DOHH2 (cell line): ENCODE measurements around the gene SPACA7.
A peak's percentile ranks its signal among the peaks of the same experiment; 100 is the strongest.

ENCODE experiments used
- H3F3A ChIP-seq: fragments of 200-600 bp; sonication (generic), shearing (Covaris generic); 2 replicates; pipeline ENCODE4 v1.6.0; 2016; ENCODE audit warnings: antibody characterized with exemption, mild to moderate bottlenecking; ENCODE audit not compliant: control insufficient read depth, insufficient read depth
- H3K27ac ChIP-seq: fragments of 200-600 bp; sonication (generic); 2 replicates; pipeline ENCODE4 v1.5.1; 2014; ENCODE audit warnings: low read depth, mild to moderate bottlenecking, low read length, moderate library complexity
- H3K27me3 ChIP-seq: fragments of 200-600 bp; sonication (generic); 2 replicates; pipeline ENCODE4 v1.6.1; 2014; ENCODE audit warnings: mild to moderate bottlenecking, low read length, mixed read lengths; ENCODE audit not compliant: control insufficient read depth
- H3K36me3 ChIP-seq: fragments of 200-600 bp; sonication (generic); 2 replicates; pipeline ENCODE4 v1.6.1; 2014; ENCODE audit warnings: mild to moderate bottlenecking, low read length, moderate library complexity, mixed read lengths; ENCODE audit not compliant: control insufficient read depth
- H3K4me1 ChIP-seq: fragments of 200-600 bp; sonication (generic); 2 replicates; pipeline ENCODE4 v1.6.1; 2014; ENCODE audit warnings: mild to moderate bottlenecking, low read length, mixed read lengths; ENCODE audit not compliant: control insufficient read depth
- H3K4me2 ChIP-seq: fragments of 200-600 bp; sonication (generic); 2 replicates; pipeline ENCODE4 v1.6.0; 2014; ENCODE audit warnings: mild to moderate bottlenecking, low read length, moderate library complexity
- H3K4me3 ChIP-seq: fragments of 200-600 bp; sonication (generic); 2 replicates; pipeline ENCODE4 v1.5.1; 2014; ENCODE audit warnings: mild to moderate bottlenecking, low read length, mixed read lengths
- H3K79me2 ChIP-seq: fragments of 200-600 bp; sonication (generic); 2 replicates; pipeline ENCODE4 v1.6.1; 2014; ENCODE audit warnings: mild to moderate bottlenecking, low read length, mixed read lengths; ENCODE audit not compliant: control insufficient read depth
- H3K9me2 ChIP-seq: fragments of 200-600 bp; sonication (generic); replicated peaks from 2 replicates; pipeline ENCODE4 v1.6.1; 2014; ENCODE audit warnings: mild to moderate bottlenecking, low read length, mixed read lengths; ENCODE audit not compliant: control insufficient read depth
- H3K9me3 ChIP-seq: fragments of 200-600 bp; sonication (generic); 2 replicates; pipeline ENCODE4 v1.6.1; 2014; ENCODE audit warnings: antibody characterized with exemption, low read length, mixed read lengths; ENCODE audit not compliant: control insufficient read depth, insufficient read depth
- H4K20me1 ChIP-seq: fragments of 200-600 bp; sonication (generic); 2 replicates; pipeline ENCODE4 v1.6.0; 2014; ENCODE audit warnings: low read depth, mild to moderate bottlenecking, antibody characterized with exemption, low read length, moderate library complexity; ENCODE audit not compliant: control insufficient read depth, insufficient read depth
- CTCF ChIP-seq: fragments of 200-600 bp; sonication (generic); IDR thresholded peaks from one replicate; pipeline ENCODE4 v1.5.1; 2014; ENCODE audit warnings: antibody characterized with exemption, mild to moderate bottlenecking, low read depth, low read length; ENCODE audit not compliant: poor library complexity, severe bottlenecking
- EZH2phosphoT487 ChIP-seq: fragments of 200-600 bp; sonication (generic); IDR thresholded peaks from 2 replicates; pipeline ENCODE4 v1.6.1; 2017; ENCODE audit warnings: borderline replicate concordance, mild to moderate bottlenecking, antibody characterized with exemption, low read length, moderate library complexity, mixed read lengths

SPACA7 gene

GRCh38 chr13:112443995-112444311 is 67.8 kb downstream of the SPACA7 start:
- H3K4me2 ChIP-seq = no peak overlapping the region
- H4K20me1 ChIP-seq = no peaks in the 10 kb centered on the region
- H3K4me3 ChIP-seq = no peak overlapping the region
- no peak overlapping the region for H3K27ac ChIP-seq
- no peaks in the 10 kb centered on the region for H3K9me3 ChIP-seq
- H3K9me2 ChIP-seq = no peaks in the 10 kb centered on the region
- H3K36me3 ChIP-seq = no peaks in the 10 kb centered on the region
- H3F3A ChIP-seq = no peaks in the 10 kb centered on the region
- no peaks in the 10 kb centered on the region for H3K27me3 ChIP-seq
- H3K79me2 ChIP-seq = no peaks in the 10 kb centered on the region
- peak; percentile 77 for TF ChIP-seq CTCF
- no peak for TF ChIP-seq EZH2phosphoT487
- no peaks in the 10 kb centered on the region for H3K4me1 ChIP-seq

GRCh38 chr13:112444416-112445399 is 68.6 kb downstream of the SPACA7 start:
- H3K9me2 ChIP-seq = no peaks in the 10 kb centered on the region
- H3K4me2 ChIP-seq = no peak overlapping the region
- H3K36me3 ChIP-seq = no peaks in the 10 kb centered on the region
- no peaks in the 10 kb centered on the region for H4K20me1 ChIP-seq
- no peaks in the 10 kb centered on the region for H3K9me3 ChIP-seq
- no peaks in the 10 kb centered on the region for H3F3A ChIP-seq
- H3K27ac ChIP-seq = no peak overlapping the region
- H3K4me3 ChIP-seq = no peak overlapping the region
- no peaks in the 10 kb centered on the region for H3K27me3 ChIP-seq
- H3K4me1 ChIP-seq = no peaks in the 10 kb centered on the region
- TF ChIP-seq CTCF (no peak), EZH2phosphoT487 (no peak)
- H3K79me2 ChIP-seq = no peaks in the 10 kb centered on the region

GRCh38 chr13:112445411-112446271 is 69.5 kb downstream of the SPACA7 start:
- no peaks in the 10 kb centered on the region for H4K20me1 ChIP-seq
- no peaks in the 10 kb centered on the region for H3K9me2 ChIP-seq
- no peaks in the 10 kb centered on the region for H3K4me1 ChIP-seq
- TF ChIP-seq EZH2phosphoT487 (no peak), CTCF (no peak)
- H3K4me3 ChIP-seq = no peak overlapping the region
- no peaks in the 10 kb centered on the region for H3K79me2 ChIP-seq
- H3K27me3 ChIP-seq = no peaks in the 10 kb centered on the region
- no peak overlapping the region for H3K4me2 ChIP-seq
- H3F3A ChIP-seq = no peaks in the 10 kb centered on the region
- H3K27ac ChIP-seq = no peak overlapping the region
- H3K9me3 ChIP-seq = no peaks in the 10 kb centered on the region
- H3K36me3 ChIP-seq = no peaks in the 10 kb centered on the region
